ENCODE data around the gene CDH23. TPM values are rescaled to one million over a fixed set of nuclear protein-coding genes. Genes with fewer than 3 reads are reported as not detected.

Gene CDH23
- total RNA-seq, 1 donor from 2014 or later, result 0.29 TPM

DNA sequence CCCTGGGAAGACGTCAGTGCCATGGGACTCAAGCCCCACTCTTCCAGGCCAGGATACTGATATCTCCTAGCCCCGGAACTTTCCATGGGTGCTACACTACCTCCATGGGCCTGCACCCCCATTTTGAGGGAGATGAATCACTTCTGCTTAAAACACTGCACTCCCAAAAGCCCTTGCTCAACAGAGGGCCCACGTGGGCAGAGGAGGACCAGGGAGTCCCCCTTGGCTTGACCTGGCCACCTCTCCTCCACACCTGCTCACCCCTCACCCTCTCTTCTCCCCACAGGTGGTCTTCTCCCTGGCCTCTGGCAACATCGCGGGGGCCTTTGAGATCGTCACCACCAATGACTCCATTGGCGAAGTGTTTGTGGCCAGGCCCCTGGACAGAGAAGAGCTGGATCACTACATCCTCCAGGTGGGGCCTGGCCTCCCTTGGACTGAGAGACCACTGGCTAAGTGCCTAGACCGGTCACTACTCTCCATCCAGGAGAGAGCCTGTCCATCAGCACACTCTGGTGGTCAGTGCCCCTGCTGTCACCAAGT lies 342.7 kb downstream of the CDH23 start:
- ChIA-PET POLR2A (interaction anchor here (2.2 kb wide), 1 partner anchor 34 kb away, joined by 7 read pairs; the partner anchor contains the start of gene VSIR), CTCF (no interaction called here)
- peaks cover 68% of the 10 kb centered on the region for H3K4me1 Mint-ChIP-seq
- H3K9me3 Mint-ChIP-seq, result no peaks in the 10 kb centered on the region
- no peaks in the 10 kb centered on the region for H3K27me3 Mint-ChIP-seq
- ATAC-seq (ENCODE audit: low read depth) (no peak), DNase-seq (no peak)
- no peak for TF ChIP-seq CTCF (IDR thresholded peaks at IDR 0.05)
- H3K27ac Mint-ChIP-seq, result no peak overlapping the region
- intact Hi-C loops (cut with micrococcal nuclease), result no loop called here
- no peak overlapping the region for H3K4me3 Mint-ChIP-seq
- H3K36me3 Mint-ChIP-seq (ENCODE audit: low read depth), result no peaks in the 10 kb centered on the region

- Mint-ChIP-seq H3K9me3 (no peaks in the 10 kb centered on the region), H3K36me3 (ENCODE audit: low read depth) (no peaks in the 10 kb centered on the region), H3K4me1 (peaks cover 61% of the 10 kb centered on the region), H3K4me3 (no peak overlapping the region), H3K27ac (no peak overlapping the region), H3K27me3 (no peaks in the 10 kb centered on the region)
- intact Hi-C loops (cut with micrococcal nuclease), result no loop called here
- no peak for TF ChIP-seq CTCF (IDR thresholded peaks at IDR 0.05)
- CTCF ChIA-PET, result no interaction called here
- DNase-seq (no peak), ATAC-seq (ENCODE audit: low read depth) (no peak)
- POLR2A ChIA-PET, result interaction anchor here (1.1 to 2.2 kb wide), 2 partner anchors 9 to 33 kb away, joined by 3 to 7 read pairs; partner anchors contain the start of gene VSIR
Measured at GRCh38 chr10:71740069-71740653, 343.4 kb downstream of the CDH23 start.

GRCh38 chr10:71741029-71741428 lies 344.3 kb downstream of the CDH23 start:
- no peak overlapping the region for H3K4me3 Mint-ChIP-seq

DNA sequence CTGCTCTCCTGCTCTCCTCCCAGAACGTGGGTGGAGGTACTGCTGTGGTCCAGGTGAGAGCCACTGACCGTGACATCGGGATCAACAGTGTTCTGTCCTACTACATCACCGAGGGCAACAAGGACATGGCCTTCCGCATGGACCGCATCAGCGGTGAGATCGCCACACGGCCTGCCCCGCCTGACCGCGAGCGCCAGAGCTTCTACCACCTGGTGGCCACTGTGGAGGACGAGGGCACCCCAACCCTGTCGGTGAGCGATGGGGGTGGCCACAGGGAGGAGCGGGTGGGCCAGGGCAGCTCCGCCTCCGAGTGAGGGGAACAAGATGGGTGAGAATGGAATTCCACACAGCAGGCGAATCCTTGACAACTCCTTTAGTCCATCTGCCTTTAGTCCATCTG lies 345.0 kb downstream of the CDH23 start:
- H3K4me3 Mint-ChIP-seq, result no peak overlapping the region
- no peaks in the 10 kb centered on the region for H3K27me3 Mint-ChIP-seq

More at GRCh38 chr10:71741029-71741428, 344.3 kb downstream of the CDH23 start:
- intact Hi-C loops (cut with micrococcal nuclease), result no loop called here
- Mint-ChIP-seq H3K27ac (peak overlapping the region; percentile 32), H3K36me3 (ENCODE audit: low read depth) (no peaks in the 10 kb centered on the region), H3K27me3 (no peaks in the 10 kb centered on the region), H3K9me3 (no peaks in the 10 kb centered on the region), H3K4me1 (peaks cover 59% of the 10 kb centered on the region)
- DNase-seq, result no peak
- no peak for TF ChIP-seq CTCF (IDR thresholded peaks at IDR 0.05)
- ChIA-PET CTCF (no interaction called here), POLR2A (interaction anchor here (1.1 to 2.2 kb wide), 2 partner anchors 8 to 32 kb away, joined by 3 to 7 read pairs; partner anchors contain the start of gene VSIR)
- no peak for ATAC-seq (ENCODE audit: low read depth)

More for the DNA sequence above, 345.0 kb downstream of the CDH23 start:
- no peak overlapping the region for H3K27ac Mint-ChIP-seq
- DNase-seq, result no peak
- ATAC-seq (ENCODE audit: low read depth), result no peak
- H3K36me3 Mint-ChIP-seq (ENCODE audit: low read depth), result no peaks in the 10 kb centered on the region
- CTCF ChIA-PET, result no interaction called here
- POLR2A ChIA-PET, result interaction anchor here (1.1 kb wide), 1 partner anchor 31 kb away, joined by 3 read pairs; the partner anchor contains the start of gene VSIR
- H3K4me1 Mint-ChIP-seq, result peaks cover 59% of the 10 kb centered on the region
- H3K9me3 Mint-ChIP-seq, result no peaks in the 10 kb centered on the region
- intact Hi-C loops (cut with micrococcal nuclease), result no loop called here
- no peak for TF ChIP-seq CTCF (IDR thresholded peaks at IDR 0.05)

Data from activated B cell treated with CpG ODN at 0.5 μM for 24 hours (primary cell).